ENCODE measurements around the gene UFL1.

Gene UFL1

GRCh38 chr6:96575359-96575758 lies 53.8 kb downstream of the UFL1 start:
- no peak for DNase-seq

GRCh38 chr6:96576221-96576620 lies 54.6 kb downstream of the UFL1 start:
- no peak for DNase-seq

- DNase-seq = no peak
Observed at GRCh38 chr6:96582021-96582420, 60.4 kb downstream of the UFL1 start.

GRCh38 chr6:96582436-96582835 lies 60.8 kb downstream of the UFL1 start:
- DNase-seq = no peak

- no peak for DNase-seq
Observed at GRCh38 chr6:96604420-96604819, 82.8 kb downstream of the UFL1 start.

All from T-helper 9 cell (primary cell).